DOHH2 (cell line): ENCODE data around the gene ANKRD29.

Source experiments
- CTCF ChIP-seq: fragments of 200-600 bp; sonication (generic); IDR thresholded peaks from one replicate; pipeline ENCODE4 v1.5.1; 2014; ENCODE audit warnings: antibody characterized with exemption, mild to moderate bottlenecking, low read depth, low read length; ENCODE audit not compliant: poor library complexity, severe bottlenecking
- EZH2phosphoT487 ChIP-seq: fragments of 200-600 bp; sonication (generic); IDR thresholded peaks from 2 replicates; pipeline ENCODE4 v1.6.1; 2017; ENCODE audit warnings: borderline replicate concordance, mild to moderate bottlenecking, antibody characterized with exemption, low read length, moderate library complexity, mixed read lengths

- no peak for TF ChIP-seq CTCF
- no peak for TF ChIP-seq EZH2phosphoT487
Observed at GRCh38 chr18:23575309-23575651, 87.4 kb downstream of the ANKRD29 start.
